ENCODE data around the gene ZC3H10.
"Not testable (repeated sequence)": the region's sequence is repeated elsewhere in the genome, so short reads cannot be mapped to it uniquely, and the experiment has no call there.

The ZC3H10 gene

GRCh38 chr12:56107242-56107641, 10.8 kb upstream of the ZC3H10 start:
- no peak for DNase-seq (ENCODE audit: low read depth)
- TF ChIP-seq CTCF (IDR thresholded peaks at IDR 0.05; ENCODE audit: low read depth, low read length, missing control alignments): no peak
- H3K4me3 ChIP-seq (ENCODE audit: low read depth, low read length): no peak overlapping the region

- no peak for TF ChIP-seq CTCF (IDR thresholded peaks at IDR 0.05; ENCODE audit: low read depth, low read length, missing control alignments)
- no peak for DNase-seq (ENCODE audit: low read depth)
- no peak overlapping the region for H3K4me3 ChIP-seq (ENCODE audit: low read depth, low read length)
Observed at GRCh38 chr12:56110571-56110970, 7.5 kb upstream of the ZC3H10 start.

- no peak for TF ChIP-seq CTCF (IDR thresholded peaks at IDR 0.05; ENCODE audit: low read depth, low read length, missing control alignments)
- no peak overlapping the region for H3K4me3 ChIP-seq (ENCODE audit: low read depth, low read length)
- DNase-seq (ENCODE audit: low read depth): no peak
Observed at GRCh38 chr12:56114084-56114483, 4.0 kb upstream of the ZC3H10 start.

- TF ChIP-seq CTCF (IDR thresholded peaks at IDR 0.05; ENCODE audit: low read depth, low read length, missing control alignments): no peak
- peak overlapping the region; percentile 78 for H3K4me3 ChIP-seq (ENCODE audit: low read depth, low read length)
- no peak for DNase-seq (ENCODE audit: low read depth)
Observed at GRCh38 chr12:56115329-56115728, 2.7 kb upstream of the ZC3H10 start.

- peak; percentile 85 for DNase-seq (ENCODE audit: low read depth)
- no peak for TF ChIP-seq CTCF (IDR thresholded peaks at IDR 0.05; ENCODE audit: low read depth, low read length, missing control alignments)
- peak within 1 kb of the TSS; percentile 78 for H3K4me3 ChIP-seq (ENCODE audit: low read depth, low read length)
Observed at GRCh38 chr12:56116267-56117081, 1.6 kb upstream of the ZC3H10 start, which contains the start of gene RPL41. Gene RPL41 (plus strand): TSS chr12:56116633.

- not testable (repeated sequence) for DNase-seq (ENCODE audit: low read depth)
- H3K4me3 ChIP-seq (ENCODE audit: low read depth, low read length): peak overlapping the region; percentile 78
Observed at GRCh38 chr12:56117082-56117706, 872 bp upstream of the ZC3H10 start.

- no peak for DNase-seq (ENCODE audit: low read depth)
- TF ChIP-seq CTCF (IDR thresholded peaks at IDR 0.05; ENCODE audit: low read depth, low read length, missing control alignments): no peak
Observed at GRCh38 chr12:56118688-56119357, 757 bp downstream of the ZC3H10 start.

More at GRCh38 chr12:56118688-56119357, 757 bp downstream of the ZC3H10 start:
- H3K4me3 ChIP-seq (ENCODE audit: low read depth, low read length): peak overlapping the region; percentile 74

Data from GM12864 (cell line).